GM12891 (cell line): ENCODE data around the gene MINK1.

Experiments used
- PAX5 ChIP-seq: IDR thresholded peaks from 2 replicates; pipeline ENCODE4 v1.6.1; 2011; ENCODE audit warnings: low read length, moderate library complexity, mild to moderate bottlenecking; ENCODE audit not compliant: insufficient read depth, severe bottlenecking
- POLR2A ChIP-seq: IDR thresholded peaks from 2 replicates; pipeline ENCODE4 v1.6.1; 2011; ENCODE audit warnings: low read depth, low read length, control low read depth
- POLR2AphosphoS5 ChIP-seq: IDR thresholded peaks from 2 replicates; pipeline ENCODE4 v1.6.1; 2011; ENCODE audit warnings: low read depth, low read length, control low read depth
- POU2F2 ChIP-seq: IDR thresholded peaks from 2 replicates; pipeline ENCODE4 v1.6.1; 2011; ENCODE audit warnings: low read depth, mild to moderate bottlenecking, control low read depth, low read length, moderate library complexity
- SPI1 ChIP-seq: IDR thresholded peaks from 2 replicates; pipeline ENCODE4 v1.6.1; 2011; ENCODE audit warnings: low read depth, low read length, control low read depth
- TAF1 ChIP-seq: IDR thresholded peaks from 2 replicates; pipeline ENCODE4 v1.6.1; 2011; ENCODE audit warnings: low read depth, low read length, control low read depth

- no peak for TF ChIP-seq POLR2A
- TF ChIP-seq POLR2AphosphoS5, result no peak
- no peak for TF ChIP-seq TAF1
- no peak for TF ChIP-seq SPI1
- TF ChIP-seq POU2F2, result no peak
- no peak for TF ChIP-seq PAX5
Observed at GRCh38 chr17:4903051-4903818, 70.1 kb downstream of the MINK1 start, which contains the start of gene CHRNE.
